ENCODE measurements around the gene ANKRD28. TPM values are rescaled to one million over a fixed set of nuclear protein-coding genes. Genes with fewer than 3 reads are reported as not detected.
"Not testable (repeated sequence)": the region's sequence is repeated elsewhere in the genome, so short reads cannot be mapped to it uniquely, and the experiment has no call there.

ANKRD28 gene
- total RNA-seq, 2 donors from 2014 or later = 18.4 to 35.8 TPM

DNA sequence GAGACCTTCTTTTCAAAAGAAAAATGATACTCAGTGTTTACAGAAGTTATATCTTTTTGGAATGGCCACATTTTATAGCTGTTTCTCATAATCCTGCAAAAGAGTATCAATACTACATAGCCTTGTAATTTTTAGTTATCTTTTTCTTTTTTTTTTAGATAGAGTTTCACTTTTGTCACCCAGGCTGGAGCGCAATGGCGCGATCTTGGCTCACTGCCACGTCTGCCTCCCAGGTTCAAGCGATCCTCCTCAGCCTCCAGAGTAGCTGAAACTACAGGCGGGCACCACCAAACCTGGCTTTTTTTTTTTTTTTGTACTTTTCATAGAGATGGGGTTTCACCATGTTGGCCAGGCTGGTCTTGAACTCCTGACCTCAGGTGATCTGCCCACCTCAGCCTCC, 53.6 kb downstream of the ANKRD28 start:
- H3K27ac ChIP-seq = no peak overlapping the region
- TF ChIP-seq, protein P1, sequence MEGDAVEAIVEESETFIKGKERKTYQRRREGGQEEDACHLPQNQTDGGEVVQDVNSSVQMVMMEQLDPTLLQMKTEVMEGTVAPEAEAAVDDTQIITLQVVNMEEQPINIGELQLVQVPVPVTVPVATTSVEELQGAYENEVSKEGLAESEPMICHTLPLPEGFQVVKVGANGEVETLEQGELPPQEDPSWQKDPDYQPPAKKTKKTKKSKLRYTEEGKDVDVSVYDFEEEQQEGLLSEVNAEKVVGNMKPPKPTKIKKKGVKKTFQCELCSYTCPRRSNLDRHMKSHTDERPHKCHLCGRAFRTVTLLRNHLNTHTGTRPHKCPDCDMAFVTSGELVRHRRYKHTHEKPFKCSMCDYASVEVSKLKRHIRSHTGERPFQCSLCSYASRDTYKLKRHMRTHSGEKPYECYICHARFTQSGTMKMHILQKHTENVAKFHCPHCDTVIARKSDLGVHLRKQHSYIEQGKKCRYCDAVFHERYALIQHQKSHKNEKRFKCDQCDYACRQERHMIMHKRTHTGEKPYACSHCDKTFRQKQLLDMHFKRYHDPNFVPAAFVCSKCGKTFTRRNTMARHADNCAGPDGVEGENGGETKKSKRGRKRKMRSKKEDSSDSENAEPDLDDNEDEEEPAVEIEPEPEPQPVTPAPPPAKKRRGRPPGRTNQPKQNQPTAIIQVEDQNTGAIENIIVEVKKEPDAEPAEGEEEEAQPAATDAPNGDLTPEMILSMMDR (IDR thresholded peaks at IDR 0.05) = no peak
- TF ChIP-seq POLR2AphosphoS5 (IDR thresholded peaks at IDR 0.05) (no peak), POLR2A (IDR thresholded peaks at IDR 0.05) (no peak)
- WGBS = 96% methylated on average over 6 of the region's 6 CpGs
- no peak overlapping the region for H3K4me3 ChIP-seq
- H3K9me3 ChIP-seq = no peaks in the 10 kb centered on the region
- no peak for DNase-seq (ENCODE audit: low spot score)
- no peaks in the 10 kb centered on the region for H3K36me3 ChIP-seq
- no peaks in the 10 kb centered on the region for H3K27me3 ChIP-seq (replicated peaks; ENCODE audit: insufficient read depth)
- no peaks in the 10 kb centered on the region for H3K4me1 ChIP-seq (replicated peaks)
- intact Hi-C loops (cut with DNase I) = no loop called here

DNA sequence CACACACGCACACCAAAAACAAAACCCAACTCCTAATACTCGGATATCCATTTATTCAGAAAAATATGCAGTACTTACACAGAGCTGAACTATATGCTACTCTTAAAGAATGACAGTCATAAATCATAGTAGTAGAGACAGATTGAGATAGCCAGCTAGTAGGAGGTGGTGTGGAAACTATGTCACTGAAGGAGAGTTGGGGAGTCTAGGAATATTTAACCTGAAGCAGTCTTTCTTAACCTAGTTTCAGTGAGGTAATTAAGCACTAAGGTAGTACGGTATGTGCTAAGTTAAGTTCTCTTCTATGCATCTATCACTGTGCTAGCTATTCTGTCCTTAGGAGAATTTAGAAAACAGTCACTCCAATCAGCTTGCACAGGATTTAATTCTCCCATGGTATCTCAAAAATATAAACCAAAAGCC, 54.2 kb downstream of the ANKRD28 start:
- no peak overlapping the region for H3K4me3 ChIP-seq
- H3K27me3 ChIP-seq (replicated peaks; ENCODE audit: insufficient read depth) = no peaks in the 10 kb centered on the region
- intact Hi-C loops (cut with DNase I) = no loop called here
- H3K9me3 ChIP-seq = no peaks in the 10 kb centered on the region
- H3K36me3 ChIP-seq = no peaks in the 10 kb centered on the region
- H3K4me1 ChIP-seq (replicated peaks) = no peaks in the 10 kb centered on the region
- DNase-seq (ENCODE audit: low spot score) = no peak
- H3K27ac ChIP-seq = no peak overlapping the region
- no peak for TF ChIP-seq POLR2A (IDR thresholded peaks at IDR 0.05)
- TF ChIP-seq POLR2AphosphoS5 (IDR thresholded peaks at IDR 0.05) = no peak
- TF ChIP-seq, protein P1 (IDR thresholded peaks at IDR 0.05) = no peak
- 94% methylated on average over 3 of the region's 3 CpGs for WGBS

DNA sequence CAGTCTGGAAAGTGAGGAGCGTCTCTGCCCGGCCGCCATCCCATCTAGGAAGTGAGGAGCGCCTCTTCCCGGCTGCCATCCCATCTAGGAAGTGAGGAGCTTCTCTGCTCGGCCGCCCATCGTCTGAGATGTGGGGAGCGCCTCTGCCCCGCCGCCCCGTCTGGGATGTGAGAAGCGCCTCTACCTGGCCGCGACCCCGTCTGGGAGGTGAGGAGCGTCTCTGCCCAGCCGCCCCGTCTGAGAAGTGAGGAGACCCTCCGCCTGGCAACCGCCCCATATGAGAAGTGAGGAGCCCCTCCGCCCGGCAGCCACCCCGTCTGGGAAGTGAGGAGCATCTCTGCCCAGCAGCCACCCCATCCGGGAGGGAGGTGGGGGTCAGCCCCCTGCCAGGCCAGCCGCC, 55.5 kb downstream of the ANKRD28 start:
- H3K4me1 ChIP-seq (replicated peaks); intact Hi-C loops (cut with DNase I): not testable (repeated sequence)
- 98% methylated on average over 11 of the region's 26 CpGs for WGBS

DNA sequence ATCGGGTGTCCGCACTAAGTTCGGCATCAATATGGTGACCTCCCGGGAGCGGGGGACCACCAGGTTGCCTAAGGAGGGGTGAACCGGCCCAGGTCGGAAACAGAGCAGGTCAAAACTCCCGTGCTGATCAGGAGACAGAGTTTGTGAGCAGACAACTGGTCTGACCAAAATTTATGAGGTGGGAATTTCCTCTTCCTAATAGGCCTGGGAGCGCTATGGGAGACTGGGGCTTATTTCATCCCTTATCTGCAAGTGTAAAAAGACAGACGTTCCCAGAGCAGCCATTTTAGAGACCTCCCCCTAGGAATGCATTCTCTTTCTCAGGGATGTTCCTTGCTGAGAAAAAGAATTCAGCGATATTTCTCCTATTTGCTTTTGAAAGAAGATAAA, 59.2 kb downstream of the ANKRD28 start:
- H3K27me3 ChIP-seq (replicated peaks; ENCODE audit: insufficient read depth); H3K9me3 ChIP-seq; H3K36me3 ChIP-seq; intact Hi-C loops (cut with DNase I); DNase-seq (ENCODE audit: low spot score); H3K4me3 ChIP-seq; H3K27ac ChIP-seq; H3K4me1 ChIP-seq (replicated peaks): not testable (repeated sequence)
- WGBS = 96% methylated on average over 9 of the region's 11 CpGs

More for the DNA sequence above, 55.5 kb downstream of the ANKRD28 start:
- not testable (repeated sequence) for H3K4me3 ChIP-seq; H3K9me3 ChIP-seq; H3K27me3 ChIP-seq (replicated peaks; ENCODE audit: insufficient read depth); H3K36me3 ChIP-seq; DNase-seq (ENCODE audit: low spot score); H3K27ac ChIP-seq

DNA sequence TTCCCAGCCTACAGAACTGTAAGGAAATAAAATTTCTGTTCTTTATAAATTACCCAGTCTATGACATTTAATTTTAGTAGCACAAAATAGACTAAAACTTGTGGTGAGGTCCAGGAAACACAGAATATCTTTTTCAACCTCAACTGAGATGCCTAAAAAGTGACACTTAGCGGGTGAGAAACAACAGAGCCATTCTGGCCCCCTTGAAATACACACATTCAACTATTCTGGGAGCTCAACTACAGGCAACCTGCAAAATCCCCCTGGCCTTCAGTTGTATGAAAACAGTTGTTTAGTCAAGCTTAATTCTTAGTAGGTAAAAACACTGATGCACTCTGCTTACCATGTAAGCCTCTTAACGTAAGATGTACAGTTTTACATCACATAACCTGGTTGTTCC, 66.8 kb downstream of the ANKRD28 start:
- H3K27ac ChIP-seq = no peak overlapping the region
- no peaks in the 10 kb centered on the region for H3K4me1 ChIP-seq (replicated peaks)
- intact Hi-C loops (cut with DNase I) = no loop called here
- no peaks in the 10 kb centered on the region for H3K9me3 ChIP-seq
- no peak overlapping the region for H3K4me3 ChIP-seq
- H3K36me3 ChIP-seq = no peaks in the 10 kb centered on the region
- DNase-seq (ENCODE audit: low spot score) = no peak
- no peaks in the 10 kb centered on the region for H3K27me3 ChIP-seq (replicated peaks; ENCODE audit: insufficient read depth)
- whole genome bisulfite sequencing = 95% methylated on average over 2 of the region's 2 CpGs
- no peak for TF ChIP-seq POLR2A (IDR thresholded peaks at IDR 0.05)
- TF ChIP-seq, protein P1 (IDR thresholded peaks at IDR 0.05) = no peak
- TF ChIP-seq POLR2AphosphoS5 (IDR thresholded peaks at IDR 0.05) = no peak

DNA sequence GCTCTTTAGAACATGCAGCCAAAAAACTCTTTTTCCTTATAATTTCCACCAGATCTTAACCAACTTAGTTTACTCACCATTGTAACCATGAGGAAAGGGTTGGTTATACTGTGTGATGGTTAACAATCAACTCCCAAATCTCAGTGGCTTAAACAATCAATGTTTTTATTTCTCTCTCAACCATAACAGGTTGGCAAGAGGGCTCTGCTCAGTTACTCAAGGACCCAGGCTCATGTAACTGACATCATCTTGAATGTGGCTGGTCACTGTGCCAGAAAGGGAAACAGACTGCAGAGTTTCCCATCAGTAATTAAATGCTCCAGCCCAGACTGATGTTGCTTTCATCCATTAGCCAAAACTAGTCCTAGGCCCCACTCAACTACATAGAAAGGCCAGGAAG, 69.0 kb downstream of the ANKRD28 start:
- Histone ChIP-seq H3K9me3 (no peaks in the 10 kb centered on the region), H3K36me3 (no peaks in the 10 kb centered on the region), H3K4me1 (replicated peaks) (no peaks in the 10 kb centered on the region), H3K27me3 (replicated peaks; ENCODE audit: insufficient read depth) (no peaks in the 10 kb centered on the region), H3K4me3 (no peak overlapping the region), H3K27ac (no peak overlapping the region)
- intact Hi-C loops (cut with DNase I) = no loop called here
- TF ChIP-seq, protein P1 (IDR thresholded peaks at IDR 0.05) = no peak
- DNase-seq (ENCODE audit: low spot score) = no peak

Measured in prostate gland (tissue), 2 donors.